Vagina (tissue), 2 donors: ENCODE measurements around the gene ZNF423.

Source experiments
- CTCF ChIP-seq, 3 experiments: fragments of 450-650 bp in 2 of 3; fragments of 200-600 bp in 1 of 3; sonication (generic) in 1 of 3; IDR thresholded peaks; one replicate each; pipeline ENCODE4 v1.5.1; 2017 to 2019; ENCODE audit warnings: antibody characterized with exemption in 3 of 3, mild to moderate bottlenecking in 2 of 3, moderate library complexity in 2 of 3
- POLR2A ChIP-seq, 2 donors: fragments of 450-650 bp; IDR thresholded peaks; one replicate each; pipeline ENCODE4 v1.6.1; 2017; ENCODE audit warnings: antibody characterized with exemption in 2 of 2, mild to moderate bottlenecking in 2 of 2, moderate library complexity in 2 of 2
- POLR2AphosphoS5 ChIP-seq, 2 donors: sonication (generic); formaldehyde crosslinking; IDR thresholded peaks; one replicate each; pipeline ENCODE4 v1.9.0; 2017; ENCODE audit warnings: antibody characterized with exemption in 2 of 2, mild to moderate bottlenecking in 2 of 2, low read depth in 1 of 2; ENCODE audit not compliant: insufficient read depth in 1 of 2

- TF ChIP-seq CTCF (IDR thresholded peaks at IDR 0.05) (no peak), POLR2A (IDR thresholded peaks at IDR 0.05) (no peak), POLR2AphosphoS5 (IDR thresholded peaks at IDR 0.05; ENCODE audit: insufficient read depth in 1 of 2, low read depth in 1 of 2) (no peak)
Measured at GRCh38 chr16:49904348-49905062, 48.6 kb upstream of the ZNF423 start.
